Testis (tissue), 2 donors: ENCODE results near the gene PERP.

Experiments
- POLR2A ChIP-seq: fragments of 450-650 bp; IDR thresholded peaks from one replicate; pipeline ENCODE4 v1.6.1; 2017; ENCODE audit warnings: antibody characterized with exemption, mild to moderate bottlenecking, moderate library complexity
- TF ChIP-seq, protein P1 (sequence below), 3 experiments: fragments of 450-650 bp in 2 of 3; fragments of 200-600 bp in 1 of 3; sonication (generic) in 1 of 3; IDR thresholded peaks; one replicate each; pipeline ENCODE4 v1.5.1; 2016 to 2019; ENCODE audit warnings: antibody characterized with exemption in 3 of 3, mild to moderate bottlenecking in 2 of 3, moderate library complexity in 1 of 3

DNA sequence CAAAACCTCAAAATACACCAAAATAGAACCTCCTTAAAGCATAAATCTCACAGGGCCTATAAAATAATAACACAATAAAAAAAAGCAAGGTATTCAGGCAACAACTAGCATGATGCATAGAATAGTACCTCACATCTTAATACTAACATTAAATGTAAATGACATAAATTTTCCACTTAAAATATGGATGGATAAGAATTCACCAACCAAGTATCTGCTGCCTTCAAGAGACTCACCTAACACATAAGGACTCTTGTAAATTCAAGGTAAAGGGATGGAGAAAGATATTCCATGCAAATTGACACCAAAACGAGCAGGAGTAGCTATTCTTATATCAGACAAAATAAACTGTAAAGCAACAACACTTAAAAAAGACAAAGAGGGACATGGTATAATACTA, 52.2 kb downstream of the PERP start:
- TF ChIP-seq, protein P1, sequence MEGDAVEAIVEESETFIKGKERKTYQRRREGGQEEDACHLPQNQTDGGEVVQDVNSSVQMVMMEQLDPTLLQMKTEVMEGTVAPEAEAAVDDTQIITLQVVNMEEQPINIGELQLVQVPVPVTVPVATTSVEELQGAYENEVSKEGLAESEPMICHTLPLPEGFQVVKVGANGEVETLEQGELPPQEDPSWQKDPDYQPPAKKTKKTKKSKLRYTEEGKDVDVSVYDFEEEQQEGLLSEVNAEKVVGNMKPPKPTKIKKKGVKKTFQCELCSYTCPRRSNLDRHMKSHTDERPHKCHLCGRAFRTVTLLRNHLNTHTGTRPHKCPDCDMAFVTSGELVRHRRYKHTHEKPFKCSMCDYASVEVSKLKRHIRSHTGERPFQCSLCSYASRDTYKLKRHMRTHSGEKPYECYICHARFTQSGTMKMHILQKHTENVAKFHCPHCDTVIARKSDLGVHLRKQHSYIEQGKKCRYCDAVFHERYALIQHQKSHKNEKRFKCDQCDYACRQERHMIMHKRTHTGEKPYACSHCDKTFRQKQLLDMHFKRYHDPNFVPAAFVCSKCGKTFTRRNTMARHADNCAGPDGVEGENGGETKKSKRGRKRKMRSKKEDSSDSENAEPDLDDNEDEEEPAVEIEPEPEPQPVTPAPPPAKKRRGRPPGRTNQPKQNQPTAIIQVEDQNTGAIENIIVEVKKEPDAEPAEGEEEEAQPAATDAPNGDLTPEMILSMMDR (IDR thresholded peaks at IDR 0.05): no peak
- no peak for TF ChIP-seq POLR2A
